ENCODE data around the gene HMBS.

HMBS gene

GRCh38 chr11:119062779-119063178 lies 21.9 kb upstream of the HMBS start:
- H4K20me1 ChIP-seq (ENCODE audit: insufficient read depth, low read length): no peaks in the 10 kb centered on the region
- no peak overlapping the region for H3K9ac ChIP-seq (ENCODE audit: low read length)
- no peak overlapping the region for H2AFZ ChIP-seq (ENCODE audit: low read length)
- H3K4me2 ChIP-seq (ENCODE audit: low read depth, low read length): no peak overlapping the region
- peaks cover 9% of the 10 kb centered on the region; the same call in 1 of the 2 replicates for H3K4me1 ChIP-seq (ENCODE audit: low read length)
- H3K27me3 ChIP-seq (replicated peaks; ENCODE audit: insufficient read depth, low read length): no peaks in the 10 kb centered on the region
- H3K9me2 ChIP-seq (replicated peaks; ENCODE audit: insufficient read depth, low read length): no peaks in the 10 kb centered on the region
- peaks cover 35% of the 10 kb centered on the region for H3K79me2 ChIP-seq (ENCODE audit: low read length)
- no peaks in the 10 kb centered on the region for H3K36me3 ChIP-seq (replicated peaks; ENCODE audit: insufficient read depth, low read length)
- H3K9me3 ChIP-seq (replicated peaks; ENCODE audit: insufficient read depth, low read length): no peaks in the 10 kb centered on the region
- peaks cover 8% of the 10 kb centered on the region for H3F3A ChIP-seq (ENCODE audit: insufficient read depth, low read length)
- TF ChIP-seq EZH2 (optimal IDR thresholded peaks at IDR 0.05; ENCODE audit: low read depth, low read length) (no peak), EZH2phosphoT487 (IDR thresholded peaks at IDR 0.05; ENCODE audit: low read length) (no peak), CTCF (IDR thresholded peaks at IDR 0.05; ENCODE audit: low read length) (no peak)
- no peak overlapping the region for H3K4me3 ChIP-seq (ENCODE audit: low read length)
- no peak overlapping the region for H3K27ac ChIP-seq (ENCODE audit: low read length)
- no peak for DNase-seq

- TF ChIP-seq CTCF (IDR thresholded peaks at IDR 0.05; ENCODE audit: low read length) (peak; percentile 62), EZH2 (optimal IDR thresholded peaks at IDR 0.05; ENCODE audit: low read depth, low read length) (no peak)
- Histone ChIP-seq H3K4me1 (ENCODE audit: low read length) (peaks cover 13% of the 10 kb centered on the region; the same call in 1 of the 2 replicates), H3K27me3 (replicated peaks; ENCODE audit: insufficient read depth, low read length) (no peaks in the 10 kb centered on the region), H3K9me2 (replicated peaks; ENCODE audit: insufficient read depth, low read length) (no peaks in the 10 kb centered on the region), H3K36me3 (replicated peaks; ENCODE audit: insufficient read depth, low read length) (no peaks in the 10 kb centered on the region), H3K27ac (ENCODE audit: low read length) (no peak overlapping the region), H3K79me2 (ENCODE audit: low read length) (peaks cover 52% of the 10 kb centered on the region), H2AFZ (ENCODE audit: low read length) (no peak overlapping the region), H4K20me1 (ENCODE audit: insufficient read depth, low read length) (no peaks in the 10 kb centered on the region), H3K9ac (ENCODE audit: low read length) (no peak overlapping the region), H3K9me3 (replicated peaks; ENCODE audit: insufficient read depth, low read length) (no peaks in the 10 kb centered on the region), H3K4me3 (ENCODE audit: low read length) (no peak overlapping the region), H3K4me2 (ENCODE audit: low read depth, low read length) (no peak overlapping the region; the same call in 1 of the 2 replicates), H3F3A (ENCODE audit: insufficient read depth, low read length) (peaks cover 7% of the 10 kb centered on the region)
- peak; percentile 53 for DNase-seq
These were observed 19.3 kb upstream of the HMBS start for GRCh38 chr11:119065369-119065768.

- H3K9ac ChIP-seq (ENCODE audit: low read length): peak within 1 kb of the TSS; percentile 80
- H3K4me2 ChIP-seq (ENCODE audit: low read depth, low read length): peak within 1 kb of the TSS; percentile 82
- H4K20me1 ChIP-seq (ENCODE audit: insufficient read depth, low read length): no peaks in the 10 kb centered on the region
- peaks cover 52% of the 10 kb centered on the region for H3K79me2 ChIP-seq (ENCODE audit: low read length)
- H3K4me1 ChIP-seq (ENCODE audit: low read length): peaks cover 13% of the 10 kb centered on the region; the same call in 1 of the 2 replicates
- peak within 1 kb of the TSS; percentile 76 for H2AFZ ChIP-seq (ENCODE audit: low read length)
- H3K4me3 ChIP-seq (ENCODE audit: low read length): peak within 1 kb of the TSS; percentile 95
- no peak for TF ChIP-seq EZH2 (optimal IDR thresholded peaks at IDR 0.05; ENCODE audit: low read depth, low read length)
- no peak for TF ChIP-seq CTCF (IDR thresholded peaks at IDR 0.05; ENCODE audit: low read length)
- no peak for TF ChIP-seq EZH2phosphoT487 (IDR thresholded peaks at IDR 0.05; ENCODE audit: low read length)
- no peaks in the 10 kb centered on the region for H3K36me3 ChIP-seq (replicated peaks; ENCODE audit: insufficient read depth, low read length)
- peaks cover 7% of the 10 kb centered on the region for H3F3A ChIP-seq (ENCODE audit: insufficient read depth, low read length)
- H3K9me2 ChIP-seq (replicated peaks; ENCODE audit: insufficient read depth, low read length): no peaks in the 10 kb centered on the region
- peak within 1 kb of the TSS; percentile 78 for H3K27ac ChIP-seq (ENCODE audit: low read length)
- H3K9me3 ChIP-seq (replicated peaks; ENCODE audit: insufficient read depth, low read length): no peaks in the 10 kb centered on the region
- peak; percentile 98 for DNase-seq
- H3K27me3 ChIP-seq (replicated peaks; ENCODE audit: insufficient read depth, low read length): no peaks in the 10 kb centered on the region
These were observed 17.1 kb upstream of the HMBS start, which contains the start of gene VPS11 for GRCh38 chr11:119067371-119068222. VPS11 (plus strand) TSS chr11:119067818; CDS start chr11:119067824, 6 bp downstream.

Data from MM.1S (cell line).